H9 (cell line): ENCODE data around the gene RNF208. TPM values are rescaled to one million over a fixed set of nuclear protein-coding genes. Genes with fewer than 3 reads are reported as not detected.

ENCODE experiments used
- DNase-seq: peaks from one replicate; pipeline ENCODE4 v3.0.0-alpha.2; 2017
- H2AFZ ChIP-seq: one replicate; pipeline ENCODE4 v1.6.1; 2013; ENCODE audit warnings: mild to moderate bottlenecking, low read length, control low read depth, moderate library complexity
- H2AK5ac ChIP-seq: 2 replicates; pipeline ENCODE4 v1.6.1; 2013; ENCODE audit warnings: low read length, control low read depth, mixed read lengths; ENCODE audit not compliant: insufficient read length
- H2BK120ac ChIP-seq: one replicate; pipeline ENCODE4 v1.6.1; 2013; ENCODE audit warnings: low read depth, mild to moderate bottlenecking, low read length, control low read depth, inconsistent platforms; ENCODE audit not compliant: poor library complexity, severe bottlenecking
- H2BK12ac ChIP-seq: 2 replicates; pipeline ENCODE4 v1.6.1; 2013; ENCODE audit warnings: low read length, control low read depth, mixed read lengths, low read depth; ENCODE audit not compliant: insufficient read length
- H2BK15ac ChIP-seq: 2 replicates; pipeline ENCODE4 v1.6.1; 2013; ENCODE audit warnings: low read depth, low read length, control low read depth
- H2BK20ac ChIP-seq: one replicate; pipeline ENCODE4 v1.6.1; 2013; ENCODE audit warnings: low read depth, mild to moderate bottlenecking, low read length, control low read depth, inconsistent platforms; ENCODE audit not compliant: poor library complexity, severe bottlenecking
- H2BK5ac ChIP-seq: 2 replicates; pipeline ENCODE4 v1.6.1; 2013; ENCODE audit warnings: low read length, control low read depth, mixed read lengths; ENCODE audit not compliant: insufficient read length
- H3K14ac ChIP-seq: 2 replicates; pipeline ENCODE4 v1.6.1; 2013; ENCODE audit warnings: low read length, control low read depth; ENCODE audit not compliant: insufficient read depth
- H3K18ac ChIP-seq: 2 replicates; pipeline ENCODE4 v1.6.1; 2013; ENCODE audit warnings: low read depth, mild to moderate bottlenecking, mixed read lengths, low read length, control low read depth; ENCODE audit not compliant: insufficient read length
- H3K23ac ChIP-seq: 2 replicates; pipeline ENCODE4 v1.6.1; 2013; ENCODE audit warnings: low read length, control low read depth, mixed read lengths, low read depth; ENCODE audit not compliant: insufficient read length
- H3K23me2 ChIP-seq: 2 replicates; pipeline ENCODE4 v1.6.1; 2013; ENCODE audit warnings: low read depth, mild to moderate bottlenecking, mixed read lengths, low read length, control low read depth; ENCODE audit not compliant: insufficient read length, poor library complexity, severe bottlenecking
- H3K27ac ChIP-seq: 2 replicates; pipeline ENCODE4 v1.5.1; 2013; ENCODE audit warnings: low read length, control low read depth, mixed read lengths, low read depth; ENCODE audit not compliant: insufficient read length
- H3K27me3 ChIP-seq: 2 replicates; pipeline ENCODE4 v1.6.1; 2013; ENCODE audit warnings: low read length, control low read depth, inconsistent platforms; ENCODE audit not compliant: insufficient read depth
- H3K4ac ChIP-seq: 2 replicates; pipeline ENCODE4 v1.6.1; 2013; ENCODE audit warnings: low read depth, mild to moderate bottlenecking, control low read depth, inconsistent platforms, low read length, moderate library complexity
- H3K4me1 ChIP-seq: 2 replicates; pipeline ENCODE4 v1.6.1; 2013; ENCODE audit warnings: low read length, control low read depth, inconsistent platforms; ENCODE audit not compliant: insufficient read depth
- H3K4me2 ChIP-seq: 2 replicates; pipeline ENCODE4 v1.6.1; 2013; ENCODE audit warnings: low read length, control low read depth, mixed read lengths; ENCODE audit not compliant: insufficient read length, insufficient read depth
- H3K56ac ChIP-seq: 2 replicates; pipeline ENCODE4 v1.6.1; 2013; ENCODE audit warnings: low read depth, mild to moderate bottlenecking, mixed read lengths, low read length, control low read depth; ENCODE audit not compliant: insufficient read length
- H3K79me1 ChIP-seq: 2 replicates; pipeline ENCODE4 v1.6.1; 2013; ENCODE audit warnings: low read depth, mild to moderate bottlenecking, moderate library complexity, low read length, control low read depth, inconsistent platforms; ENCODE audit not compliant: insufficient read depth, poor library complexity, severe bottlenecking
- H3K79me2 ChIP-seq: 2 replicates; pipeline ENCODE4 v1.6.1; 2013; ENCODE audit warnings: low read length, control low read depth, inconsistent platforms; ENCODE audit not compliant: insufficient read depth
- H3K9ac ChIP-seq: 2 replicates; pipeline ENCODE4 v1.6.1; 2013; ENCODE audit warnings: low read length, control low read depth, mixed read lengths; ENCODE audit not compliant: insufficient read length; ENCODE audit errors: extremely low read depth
- H3K9me3 ChIP-seq: one replicate; pipeline ENCODE4 v1.6.1; 2013; ENCODE audit warnings: low read depth, low read length, inconsistent platforms; ENCODE audit not compliant: control insufficient read depth
- H3T11ph ChIP-seq: one replicate; pipeline ENCODE4 v1.6.1; 2013; ENCODE audit warnings: mild to moderate bottlenecking, low read length, control low read depth, inconsistent platforms
- H4K20me1 ChIP-seq: one replicate; pipeline ENCODE4 v1.6.1; 2013; ENCODE audit not compliant: control insufficient read depth, insufficient read length, insufficient read depth
- H4K5ac ChIP-seq: 2 replicates; pipeline ENCODE4 v1.6.1; 2013; ENCODE audit warnings: low read depth, mild to moderate bottlenecking, mixed read lengths, low read length, control low read depth; ENCODE audit not compliant: insufficient read length
- H4K8ac ChIP-seq: replicated peaks from 2 replicates; pipeline ENCODE4 v1.6.1; 2013; ENCODE audit warnings: low read length, control low read depth, mixed read lengths, low read depth; ENCODE audit not compliant: insufficient read length
- H4K91ac ChIP-seq: 2 replicates; pipeline ENCODE4 v1.6.1; 2013; ENCODE audit warnings: low read depth, mild to moderate bottlenecking, moderate library complexity, mixed read lengths, low read length, control low read depth; ENCODE audit not compliant: insufficient read length
- H3K27ac Mint-ChIP-seq, 3 experiments: 2 replicates in 2 of 3; 3 replicates in 1 of 3; pipeline ENCODE4 v1.8.0; 2020 to 2021; ENCODE audit warnings: mixed read lengths in 3 of 3, mild to moderate bottlenecking in 1 of 3, moderate library complexity in 1 of 3
- H3K27me3 Mint-ChIP-seq: 2 replicates; pipeline ENCODE4 v1.8.0; 2021; ENCODE audit warnings: low read depth, mild to moderate bottlenecking, moderate library complexity, mixed read lengths
- H3K36me3 Mint-ChIP-seq, 3 experiments: 2 replicates in 2 of 3; 3 replicates in 1 of 3; pipeline ENCODE4 v1.8.0; 2020 to 2021; ENCODE audit warnings: low read depth in 3 of 3, mixed read lengths in 3 of 3; ENCODE audit not compliant: insufficient read depth in 1 of 3
- H3K4me1 Mint-ChIP-seq, 2 experiments: 2 replicates each; pipeline ENCODE4 v1.8.0; 2020; ENCODE audit warnings: mixed read lengths in 2 of 2
- H3K4me3 Mint-ChIP-seq, 2 experiments: 2 replicates in 1 of 2; 3 replicates in 1 of 2; pipeline ENCODE4 v1.8.0; 2020 to 2021; ENCODE audit warnings: mild to moderate bottlenecking in 2 of 2, mixed read lengths in 2 of 2, moderate library complexity in 1 of 2
- H3K9me3 Mint-ChIP-seq, 2 experiments: 2 replicates in 1 of 2; 3 replicates in 1 of 2; pipeline ENCODE4 v1.8.0; 2020; ENCODE audit warnings: mild to moderate bottlenecking in 2 of 2, mixed read lengths in 2 of 2, moderate library complexity in 1 of 2
- CTCF ChIP-seq: fragments of 200-600 bp; sonication (generic); conservative IDR thresholded peaks from 3 replicates; pipeline ENCODE4 v1.8.0; 2021; ENCODE audit warnings: antibody characterized with exemption, mild to moderate bottlenecking
- WGBS: extraction: QIAGEN DNeasy Blood & Tissue Kit; methylation state at CpG from one replicate; pipeline ENCODE4 v1.1.7; 2013; ENCODE audit warnings: missing lambda C conversion rate, low lambda C conversion rate, mixed read lengths; ENCODE audit not compliant: insufficient read length; ENCODE audit errors: extremely low coverage; 5-methylcytosine and 5-hydroxymethylcytosine counted together
- total RNA-seq: library from RNA; stranded (reverse); gene quantifications from 2 replicates; pipeline ENCODE4 v1.2.1, GENCODE V29; 2021

RNF208 gene
- total RNA-seq, 1 experiment from 2014 or later: 7.7 TPM

DNA sequence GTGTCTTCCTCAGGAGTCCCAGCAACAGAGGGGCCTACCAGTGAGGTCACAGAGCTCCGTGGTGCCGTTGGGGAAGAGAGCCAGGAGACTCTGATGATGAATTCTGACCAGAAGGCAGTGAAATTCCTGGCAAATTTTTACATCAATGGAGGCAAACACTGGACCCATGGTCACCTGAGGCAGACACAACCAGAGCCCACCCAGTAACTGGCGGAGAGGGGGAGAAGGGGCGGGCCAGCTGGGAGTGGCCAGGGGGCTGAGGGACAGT, 29.1 kb upstream of the RNF208 start, which contains the start of gene STPG3:
STPG3 (plus strand) TSS at position 93 of the 268 bp plus-strand sequence; CDS start at position 94, 1 bp downstream.
- H3K56ac ChIP-seq: no peak within 1 kb of the TSS
- WGBS: no CpG with 5 or more reads among the region's 4 CpGs
- no peaks in the 10 kb centered on the region for H3K4me1 ChIP-seq
- Mint-ChIP-seq H3K36me3 (no peaks in the 10 kb centered on the region), H3K4me1 (peaks cover 8 to 15% of the 10 kb centered on the region in 2 experiments), H3K9me3 (no peaks in the 10 kb centered on the region), H3K4me3 (no peak within 1 kb of the TSS; a peak in 1 of 5 replicates), H3K27ac (no peak within 1 kb of the TSS), H3K27me3 (peaks cover 33% of the 10 kb centered on the region)
- no peak within 1 kb of the TSS for H2BK120ac ChIP-seq
- H3T11ph ChIP-seq: no peak within 1 kb of the TSS
- H3K9ac ChIP-seq: no peak within 1 kb of the TSS
- H2AFZ ChIP-seq: no peak within 1 kb of the TSS
- no peaks in the 10 kb centered on the region for H3K27me3 ChIP-seq
- H3K4me2 ChIP-seq: no peak within 1 kb of the TSS
- no peak for DNase-seq
- H3K18ac ChIP-seq: no peak within 1 kb of the TSS
- no peaks in the 10 kb centered on the region for H4K20me1 ChIP-seq
- H3K9me3 ChIP-seq: no peaks in the 10 kb centered on the region
- no peak within 1 kb of the TSS; the same call in 1 of the 2 replicates for H3K14ac ChIP-seq
- H3K79me2 ChIP-seq: peaks cover 3% of the 10 kb centered on the region; the same call in 1 of the 2 replicates
- no peak within 1 kb of the TSS for H4K8ac ChIP-seq
- H2BK15ac ChIP-seq: no peak within 1 kb of the TSS
- no peak within 1 kb of the TSS for H2AK5ac ChIP-seq
- H2BK20ac ChIP-seq: no peak within 1 kb of the TSS
- no peak within 1 kb of the TSS for H3K27ac ChIP-seq
- H3K23ac ChIP-seq: no peak within 1 kb of the TSS
- peaks cover 14% of the 10 kb centered on the region for H3K23me2 ChIP-seq
- H4K5ac ChIP-seq: no peak within 1 kb of the TSS
- peaks cover 3% of the 10 kb centered on the region for H3K79me1 ChIP-seq
- no peak within 1 kb of the TSS for H2BK12ac ChIP-seq
- TF ChIP-seq CTCF: no peak
- no peak within 1 kb of the TSS for H4K91ac ChIP-seq
- H2BK5ac ChIP-seq: no peak within 1 kb of the TSS
- no peak within 1 kb of the TSS for H3K4ac ChIP-seq
